Stimulated activated CD4-positive, alpha-beta T cell treated with anti-CD3 and anti-CD28 coated beads, Interleukin-4, amount 100 ng/mL, for 1 hour (primary cell): ENCODE measurements around the gene KANK3.
"Not testable (repeated sequence)": the region's sequence is repeated elsewhere in the genome, so short reads cannot be mapped to it uniquely, and the experiment has no call there.

ENCODE experiments used
- DNase-seq: peaks from one replicate; pipeline ENCODE4 v3.0.0-alpha.2; 2020

Gene KANK3

GRCh38 chr19:8370176-8371010, 27.3 kb upstream of the KANK3 start:
- DNase-seq = no peak

- no peak for DNase-seq
These were observed 24.4 kb upstream of the KANK3 start for GRCh38 chr19:8367327-8368001.

GRCh38 chr19:8366961-8367326, 23.9 kb upstream of the KANK3 start:
- DNase-seq = no peak

- no peak for DNase-seq
These were observed 23.1 kb upstream of the KANK3 start for GRCh38 chr19:8366121-8366581.

GRCh38 chr19:8363803-8364771, 21.0 kb upstream of the KANK3 start, which contains the start of gene ANGPTL4:
Gene ANGPTL4, plus strand, starts transcription at chr19:8364155. Its CDS starts 167 bp downstream, at chr19:8364322.
- peak; percentile 61 for DNase-seq

- DNase-seq = peak; percentile 9
These were observed 19.1 kb upstream of the KANK3 start for GRCh38 chr19:8361921-8362793.

GRCh38 chr19:8360196-8360595, 17.1 kb upstream of the KANK3 start:
- no peak for DNase-seq

GRCh38 chr19:8358948-8359347, 15.9 kb upstream of the KANK3 start:
- DNase-seq = no peak

GRCh38 chr19:8357007-8357521, 14.0 kb upstream of the KANK3 start:
- DNase-seq = no peak

GRCh38 chr19:8355631-8356402, 12.8 kb upstream of the KANK3 start:
- DNase-seq = no peak

GRCh38 chr19:8352845-8353244, 9.8 kb upstream of the KANK3 start:
- DNase-seq = not testable (repeated sequence)

- no peak for DNase-seq
These were observed 9.2 kb upstream of the KANK3 start for GRCh38 chr19:8352134-8352827.

GRCh38 chr19:8349629-8350372, 6.7 kb upstream of the KANK3 start:
- DNase-seq = not testable (repeated sequence)

GRCh38 chr19:8343483-8343844, 402 bp upstream of the KANK3 start:
- DNase-seq = no peak

- no peak for DNase-seq
These were observed 762 bp downstream of the KANK3 start for GRCh38 chr19:8342316-8342683.

GRCh38 chr19:8341504-8341903, 1.6 kb downstream of the KANK3 start:
- DNase-seq = not testable (repeated sequence)

- no peak for DNase-seq
These were observed 2.5 kb downstream of the KANK3 start for GRCh38 chr19:8340341-8341096.

GRCh38 chr19:8338835-8339234, 4.2 kb downstream of the KANK3 start:
- DNase-seq = no peak

GRCh38 chr19:8337728-8338127, 5.3 kb downstream of the KANK3 start:
- no peak for DNase-seq
